Keratinocyte (primary cell): ENCODE measurements around the gene SLC25A52. TPM values are rescaled to one million over a fixed set of nuclear protein-coding genes. Genes with fewer than 3 reads are reported as not detected.

Experiments used
- DNase-seq: peaks from one replicate; pipeline ENCODE4 v3.0.0-alpha.2; 2011; ENCODE audit warnings: low read depth, missing footprints, low spot score
- FAIRE-seq: peaks from 2 replicates; lab custom pipeline; 2011; peaks lifted over from hg19 to GRCh38; lab: Jason Lieb, UNC
- H2AFZ ChIP-seq: 2 replicates; pipeline ENCODE4 v1.6.0; 2012; ENCODE audit warnings: low read length, control low read depth, inconsistent platforms; ENCODE audit not compliant: control insufficient read depth
- H3K27ac ChIP-seq: 2 replicates; pipeline ENCODE4 v1.5.1; 2011; ENCODE audit warnings: low read length; ENCODE audit not compliant: control insufficient read depth, insufficient read depth
- H3K27me3 ChIP-seq: 3 replicates; pipeline ENCODE4 v1.6.0; 2011; ENCODE audit warnings: low read length; ENCODE audit not compliant: control insufficient read depth, insufficient read depth; ENCODE audit errors: extremely low read depth
- H3K36me3 ChIP-seq, 2 experiments: 2 replicates in 1 of 2; 3 replicates in 1 of 2; pipeline ENCODE4 v1.5.1; 2011; ENCODE audit warnings: low read length in 2 of 2, mild to moderate bottlenecking in 1 of 2; ENCODE audit not compliant: control insufficient read depth in 2 of 2, insufficient read depth in 2 of 2; ENCODE audit errors: extremely low read depth in 1 of 2
- H3K4me1 ChIP-seq: 3 replicates; pipeline ENCODE4 v1.5.1; 2011; ENCODE audit warnings: low read length; ENCODE audit not compliant: control insufficient read depth, insufficient read depth; ENCODE audit errors: extremely low read depth
- H3K4me2 ChIP-seq: 3 replicates; pipeline ENCODE4 v1.6.0; 2011; ENCODE audit warnings: low read depth, low read length; ENCODE audit not compliant: control insufficient read depth, insufficient read depth; ENCODE audit errors: extremely low read depth
- H3K4me3 ChIP-seq, 3 experiments: fragments of 200-600 bp in 1 of 3; sonication (generic) in 1 of 3; 2 replicates in 2 of 3; 3 replicates in 1 of 3; pipeline ENCODE4 v1.5.1; 2011 to 2016; ENCODE audit warnings: low read length in 3 of 3, mild to moderate bottlenecking in 3 of 3, control low read depth in 2 of 3, inconsistent platforms in 1 of 3, low read depth in 1 of 3, mixed read lengths in 1 of 3, mixed run types in 1 of 3, moderate library complexity in 1 of 3; ENCODE audit not compliant: control insufficient read depth in 2 of 3, insufficient read depth in 2 of 3; ENCODE audit errors: extremely low read depth in 1 of 3
- H3K79me2 ChIP-seq: 2 replicates; pipeline ENCODE4 v1.6.0; 2012; ENCODE audit warnings: low read length; ENCODE audit not compliant: control insufficient read depth, insufficient read depth
- H3K9ac ChIP-seq: 3 replicates; pipeline ENCODE4 v1.6.0; 2011; ENCODE audit warnings: low read length; ENCODE audit not compliant: control insufficient read depth, insufficient read depth; ENCODE audit errors: extremely low read depth
- H3K9me1 ChIP-seq: 3 replicates; pipeline ENCODE4 v1.6.0; 2011; ENCODE audit warnings: low read length; ENCODE audit not compliant: control insufficient read depth, insufficient read depth; ENCODE audit errors: extremely low read depth
- H3K9me3 ChIP-seq: 2 replicates; pipeline ENCODE4 v1.5.1; 2012; ENCODE audit warnings: low read depth, low read length; ENCODE audit not compliant: control insufficient read depth
- H4K20me1 ChIP-seq: 3 replicates; pipeline ENCODE4 v1.6.0; 2011; ENCODE audit warnings: low read length; ENCODE audit not compliant: control insufficient read depth, insufficient read depth; ENCODE audit errors: extremely low read depth
- EZH2 ChIP-seq: IDR thresholded peaks from one replicate; pipeline ENCODE4 v1.6.1; 2012; ENCODE audit warnings: inconsistent platforms, mild to moderate bottlenecking, low read length, moderate library complexity
- dilution Hi-C: fragments of 300-500 bp; cut with MboI; formaldehyde crosslinking; loops from one replicate; pipeline ENCODE4 v1.7.0; 2020; ENCODE audit warnings: low sequenced_read_pairs; ENCODE audit not compliant: extremely low pct_ligation_motif_present
- polyA plus RNA-seq, 5 experiments: library from polyadenylated mRNA; depleted of rRNA in 3 of 5; stranded (reverse) in 3 of 5; stranded (forward) in 1 of 5; unstranded in 1 of 5; fragments of >200 nt; gene quantifications; 1 replicate in 1 of 5; 2 replicates in 3 of 5; 3 replicates in 1 of 5; pipeline versions ENCODE4 v1.2.1 to v1.2.3, GENCODE V29; 2011 to 2012; ENCODE audit warnings: missing spikeins in 2 of 5, low read depth in 1 of 5, low replicate concordance in 1 of 5
- TF ChIP-seq, protein P1 (sequence below), 3 experiments: IDR thresholded peaks in 1 of 3; conservative IDR thresholded peaks in 1 of 3; optimal IDR thresholded peaks in 1 of 3; 2 replicates in 2 of 3; 3 replicates in 1 of 3; pipeline versions ENCODE3 to v1.5.1; 2011; ENCODE audit warnings: low read length in 3 of 3, mild to moderate bottlenecking in 3 of 3, moderate library complexity in 2 of 3, control low read depth in 1 of 3, inconsistent platforms in 1 of 3; ENCODE audit not compliant: insufficient read depth in 2 of 3; ENCODE audit errors: extremely low read depth in 1 of 3

Gene SLC25A52
- polyA plus RNA-seq, 1 donor (not counting 4 experiments of a cell fraction or from before 2014, with no cell fraction given): not detected

- TF ChIP-seq, protein P1, sequence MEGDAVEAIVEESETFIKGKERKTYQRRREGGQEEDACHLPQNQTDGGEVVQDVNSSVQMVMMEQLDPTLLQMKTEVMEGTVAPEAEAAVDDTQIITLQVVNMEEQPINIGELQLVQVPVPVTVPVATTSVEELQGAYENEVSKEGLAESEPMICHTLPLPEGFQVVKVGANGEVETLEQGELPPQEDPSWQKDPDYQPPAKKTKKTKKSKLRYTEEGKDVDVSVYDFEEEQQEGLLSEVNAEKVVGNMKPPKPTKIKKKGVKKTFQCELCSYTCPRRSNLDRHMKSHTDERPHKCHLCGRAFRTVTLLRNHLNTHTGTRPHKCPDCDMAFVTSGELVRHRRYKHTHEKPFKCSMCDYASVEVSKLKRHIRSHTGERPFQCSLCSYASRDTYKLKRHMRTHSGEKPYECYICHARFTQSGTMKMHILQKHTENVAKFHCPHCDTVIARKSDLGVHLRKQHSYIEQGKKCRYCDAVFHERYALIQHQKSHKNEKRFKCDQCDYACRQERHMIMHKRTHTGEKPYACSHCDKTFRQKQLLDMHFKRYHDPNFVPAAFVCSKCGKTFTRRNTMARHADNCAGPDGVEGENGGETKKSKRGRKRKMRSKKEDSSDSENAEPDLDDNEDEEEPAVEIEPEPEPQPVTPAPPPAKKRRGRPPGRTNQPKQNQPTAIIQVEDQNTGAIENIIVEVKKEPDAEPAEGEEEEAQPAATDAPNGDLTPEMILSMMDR (optimal IDR thresholded peaks at IDR 0.05 in 1 of 3, IDR thresholded peaks at IDR 0.05 in 1 of 3, conservative IDR thresholded peaks at IDR 0.05 in 1 of 3; ENCODE audit: extremely low read depth in 1 of 3, insufficient read depth in 2 of 3, low read length in 3 of 3): no peak
- no peaks in the 10 kb centered on the region for H3K36me3 ChIP-seq
- no peaks in the 10 kb centered on the region for H4K20me1 ChIP-seq
- H3K27ac ChIP-seq: no peak overlapping the region
- DNase-seq (no peak), FAIRE-seq (no peak)
- H3K27me3 ChIP-seq: no peaks in the 10 kb centered on the region
- no peak overlapping the region for H2AFZ ChIP-seq
- H3K4me3 ChIP-seq: no peak overlapping the region
- H3K79me2 ChIP-seq: no peaks in the 10 kb centered on the region
- peaks cover 6% of the 10 kb centered on the region for H3K4me1 ChIP-seq
- H3K9me1 ChIP-seq: no peaks in the 10 kb centered on the region
- dilution Hi-C loops: no loop called here
- no peak overlapping the region for H3K4me2 ChIP-seq
- no peak overlapping the region for H3K9ac ChIP-seq
- no peaks in the 10 kb centered on the region for H3K9me3 ChIP-seq
Measured at GRCh38 chr18:31711365-31712172, 49.1 kb downstream of the SLC25A52 start.

GRCh38 chr18:31710826-31711225 is 49.9 kb downstream of the SLC25A52 start:
- FAIRE-seq (no peak), DNase-seq (no peak)
- no peak overlapping the region for H3K27ac ChIP-seq

More at GRCh38 chr18:31710826-31711225, 49.9 kb downstream of the SLC25A52 start:
- H3K36me3 ChIP-seq: no peaks in the 10 kb centered on the region
- H4K20me1 ChIP-seq: no peaks in the 10 kb centered on the region
- no peaks in the 10 kb centered on the region for H3K79me2 ChIP-seq
- dilution Hi-C loops: no loop called here
- no peaks in the 10 kb centered on the region for H3K9me1 ChIP-seq
- H3K4me3 ChIP-seq: no peak overlapping the region
- no peak overlapping the region for H2AFZ ChIP-seq
- H3K4me1 ChIP-seq: peaks cover 6% of the 10 kb centered on the region
- no peak overlapping the region for H3K4me2 ChIP-seq
- H3K9ac ChIP-seq: no peak overlapping the region
- H3K27me3 ChIP-seq: no peaks in the 10 kb centered on the region
- no peaks in the 10 kb centered on the region for H3K9me3 ChIP-seq
- TF ChIP-seq, protein P1 (optimal IDR thresholded peaks at IDR 0.05 in 1 of 3, IDR thresholded peaks at IDR 0.05 in 1 of 3, conservative IDR thresholded peaks at IDR 0.05 in 1 of 3; ENCODE audit: extremely low read depth in 1 of 3, insufficient read depth in 2 of 3, low read length in 3 of 3): peak in 1 of 3 experiments; percentile 26
- no peak for TF ChIP-seq EZH2

Other genes starting within 250 kb of the SLC25A52 start
- gene TTR, start 169.0 kb downstream of the SLC25A52 start, polyA plus RNA-seq: not detected in 3 replicates
- gene B4GALT6, start 76.3 kb downstream of the SLC25A52 start, polyA plus RNA-seq: 2.3 to 7.1 TPM (median 5.0 TPM) in 3 replicates
- gene TRAPPC8, start 182.2 kb upstream of the SLC25A52 start, polyA plus RNA-seq: 40.7 to 64.8 TPM (median 60.8 TPM) in 3 replicates